Measurements from ENCODE around the gene MLYCD. TPM values are rescaled to one million over a fixed set of nuclear protein-coding genes. Genes with fewer than 3 reads are reported as not detected.

The MLYCD gene
- total RNA-seq, 1 experiment from 2014 or later = 1.2 TPM

GRCh38 chr16:83925095-83925905 is 26.4 kb downstream of the MLYCD start:
- DNase-seq (ENCODE audit: low read depth) = no peak

DNA sequence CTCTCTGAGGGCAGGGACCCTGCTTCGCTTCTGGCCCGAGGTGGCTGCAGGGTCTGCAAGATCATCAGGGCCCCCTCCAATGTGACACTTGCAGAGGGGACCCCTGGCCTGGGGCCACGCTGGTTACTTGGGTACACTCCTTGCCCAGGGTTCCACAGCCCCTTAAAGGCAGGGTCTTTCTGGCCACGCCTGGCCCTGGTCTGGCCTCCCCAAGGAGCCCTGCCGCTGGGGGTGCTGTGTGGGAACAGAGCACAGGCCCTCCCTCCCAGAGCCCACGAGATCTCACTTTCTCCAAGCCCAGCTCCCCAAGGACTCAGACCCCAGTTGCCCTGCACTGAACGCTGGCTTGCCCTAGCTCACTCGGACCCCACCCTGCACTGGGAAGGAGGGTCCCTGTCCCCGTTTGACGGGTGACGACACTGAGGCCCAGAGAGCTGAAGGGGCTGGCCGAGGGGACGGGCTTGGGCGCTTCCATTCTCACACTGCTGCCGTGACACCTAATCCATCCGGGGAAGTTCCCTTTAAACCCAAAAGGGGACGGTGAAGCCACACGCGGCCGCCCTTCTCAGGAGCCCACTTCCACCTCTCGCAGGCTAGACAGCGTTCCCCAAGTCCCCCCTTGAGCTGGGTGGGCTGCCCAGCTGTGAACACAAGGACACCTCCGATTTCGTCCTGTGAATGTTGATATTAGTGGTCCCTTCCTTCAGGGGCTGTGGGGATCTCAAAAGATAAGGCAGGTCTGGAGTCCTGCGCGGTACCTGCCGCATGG is 27.2 kb downstream of the MLYCD start:
- no peak for DNase-seq (ENCODE audit: low read depth)

DNA sequence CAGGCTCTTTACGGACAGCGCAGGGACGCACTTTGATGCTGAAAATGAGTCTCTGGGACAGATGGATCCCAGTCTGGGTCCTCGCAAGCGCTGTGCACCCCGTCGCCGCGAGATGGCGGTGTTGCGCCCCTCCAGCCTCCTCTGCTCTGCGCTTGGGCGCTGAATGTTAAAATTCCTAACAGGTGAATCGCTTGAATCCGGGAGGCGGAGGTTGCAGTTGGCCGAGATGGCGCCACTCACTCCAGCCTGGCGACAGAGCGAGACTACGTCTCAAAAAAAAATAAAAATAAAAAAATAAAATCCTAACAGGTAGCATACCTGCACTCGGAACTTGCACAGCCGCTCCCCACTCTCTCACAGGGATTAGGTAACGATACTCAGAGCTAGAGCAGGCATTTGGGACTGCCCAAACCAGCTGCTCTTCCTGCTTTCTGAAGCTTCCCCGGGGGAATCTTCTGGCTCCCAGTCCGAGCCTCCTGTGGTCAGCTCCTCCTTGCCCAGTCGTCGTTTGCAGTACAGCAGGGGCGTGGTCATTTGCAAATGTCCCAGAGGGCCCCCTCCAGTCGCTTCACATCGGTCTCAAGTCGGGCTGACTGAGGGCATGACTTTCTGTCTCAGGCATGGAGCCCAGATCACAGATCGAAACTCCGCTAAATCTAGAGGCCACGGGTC is 27.9 kb downstream of the MLYCD start:
- peak; percentile 83 for DNase-seq (ENCODE audit: low read depth)

GRCh38 chr16:83928341-83929055 is 29.6 kb downstream of the MLYCD start:
- peak; percentile 42 for DNase-seq (ENCODE audit: low read depth)

- no peak for DNase-seq (ENCODE audit: low read depth)
Observed at GRCh38 chr16:83929811-83930555, 31.1 kb downstream of the MLYCD start.

GRCh38 chr16:83930730-83931500 is 32.0 kb downstream of the MLYCD start:
- DNase-seq (ENCODE audit: low read depth) = no peak

GRCh38 chr16:83931556-83931955 is 32.6 kb downstream of the MLYCD start:
- no peak for DNase-seq (ENCODE audit: low read depth)

DNA sequence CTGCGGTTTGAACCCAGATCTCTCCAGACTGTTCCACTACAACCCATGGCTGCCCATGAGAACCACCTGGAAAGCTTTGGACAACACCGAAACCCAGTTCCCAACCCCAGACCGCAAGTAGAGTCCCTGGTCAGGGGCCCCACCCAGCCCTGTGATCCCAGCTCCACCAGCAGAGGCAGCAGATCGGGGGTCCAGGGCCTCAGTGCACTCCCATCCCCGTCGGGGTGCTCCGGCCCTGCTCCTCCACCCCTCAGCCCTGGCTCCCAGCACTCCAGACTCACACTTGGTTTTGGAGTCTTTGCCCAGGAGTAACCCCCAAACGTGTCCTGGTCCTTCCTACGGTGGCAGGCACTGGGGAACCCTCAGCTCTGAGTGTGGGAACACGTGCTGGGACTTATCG is 33.4 kb downstream of the MLYCD start:
- DNase-seq (ENCODE audit: low read depth) = no peak

GRCh38 chr16:83932955-83933673 is 34.2 kb downstream of the MLYCD start:
- DNase-seq (ENCODE audit: low read depth) = peak; percentile 57

DNA sequence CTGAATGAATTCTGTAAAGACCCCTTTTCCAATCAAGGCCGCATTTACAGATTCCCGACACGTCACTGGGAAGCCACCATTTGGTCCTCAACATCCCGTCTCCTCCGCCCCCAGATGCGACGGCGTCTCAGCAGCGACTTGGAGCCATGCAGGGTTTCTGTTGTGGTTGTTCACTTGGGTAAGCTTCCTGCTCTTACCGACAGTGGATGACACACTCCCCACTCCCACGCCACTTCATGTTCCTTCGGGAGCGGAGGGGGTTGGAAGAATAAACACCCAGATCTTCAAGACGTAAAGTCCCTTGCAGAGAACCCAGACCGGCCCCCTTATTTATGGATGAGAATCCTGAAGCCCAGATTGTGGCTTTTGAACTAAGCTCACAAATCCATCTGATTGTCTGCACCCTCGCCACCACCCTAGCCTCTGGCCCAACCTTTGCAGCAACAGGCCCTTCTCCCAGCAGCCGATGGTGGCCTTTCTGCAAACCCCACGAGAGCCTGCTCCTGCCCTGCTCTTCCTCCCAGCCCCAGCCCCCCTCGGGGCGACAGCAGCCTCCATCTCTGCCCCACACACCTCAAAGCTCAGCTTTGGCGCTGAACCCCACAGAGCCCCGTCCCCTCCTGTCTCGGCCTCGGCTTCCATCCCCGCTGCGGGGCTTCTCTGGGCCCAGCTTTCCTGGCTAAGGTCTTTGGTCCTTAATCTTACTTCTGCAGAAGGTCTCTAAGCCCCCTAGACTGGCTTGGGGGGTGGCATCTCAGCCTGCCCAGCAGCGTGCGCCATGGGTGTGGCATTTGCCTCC is 35.2 kb downstream of the MLYCD start:
- DNase-seq (ENCODE audit: low read depth) = no peak

DNA sequence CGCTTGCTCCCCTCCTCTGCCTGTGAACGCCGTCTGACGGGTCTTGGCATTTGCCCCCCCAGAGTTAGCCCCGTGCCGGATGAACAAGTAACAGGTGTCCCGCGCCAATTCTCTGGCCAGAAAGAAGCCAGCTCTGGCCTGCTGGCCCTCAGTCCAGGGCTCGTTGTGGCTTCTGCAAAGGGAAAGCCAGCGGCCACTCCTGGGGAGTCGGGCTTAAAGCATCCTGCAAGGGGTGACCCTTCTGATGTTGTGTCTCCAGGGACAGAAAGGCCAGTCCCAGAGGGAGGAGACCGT is 35.7 kb downstream of the MLYCD start:
- DNase-seq (ENCODE audit: low read depth) = no peak

DNA sequence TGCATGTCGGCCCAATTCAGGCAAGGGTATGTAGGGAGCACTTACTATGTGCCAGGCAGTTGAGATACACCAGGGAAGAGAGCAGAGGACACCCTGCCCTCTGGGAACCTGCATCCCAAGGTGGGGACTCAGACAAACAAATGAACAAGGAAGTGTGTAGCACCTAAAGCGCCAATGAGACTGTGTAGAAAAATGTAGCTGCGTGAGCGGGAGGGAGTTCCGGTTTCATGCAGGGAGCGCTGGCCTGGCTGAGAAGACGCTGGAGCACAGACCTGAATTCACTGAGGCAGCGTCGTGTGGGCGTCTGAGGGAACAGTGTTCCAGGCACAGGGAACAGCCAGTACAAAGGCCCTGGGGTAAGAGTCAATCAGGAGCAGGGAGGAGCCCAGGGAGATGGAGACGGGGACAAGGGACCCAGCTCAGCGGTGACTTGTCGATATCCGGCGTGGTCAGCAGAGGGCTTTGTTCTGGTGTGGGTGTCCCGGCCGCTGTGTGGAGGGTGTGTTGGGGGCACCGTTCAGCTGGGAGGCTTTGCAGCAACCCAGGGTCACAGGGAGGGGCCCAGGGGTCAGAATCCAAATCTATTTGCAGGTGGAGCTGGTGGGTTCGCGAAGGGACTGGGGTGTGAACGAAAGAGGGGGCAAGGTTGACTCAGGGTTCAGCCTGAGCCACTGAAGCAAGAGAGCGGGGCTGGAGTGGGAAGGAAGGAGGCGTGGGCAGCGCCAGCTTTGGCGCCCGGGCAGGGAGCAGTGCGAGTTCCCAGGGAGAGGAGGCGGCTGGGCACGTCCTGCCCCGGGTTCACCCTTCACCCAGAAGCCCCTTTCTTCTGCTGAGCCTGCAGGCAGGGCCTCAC is 36.3 kb downstream of the MLYCD start:
- DNase-seq (ENCODE audit: low read depth) = no peak

DNA sequence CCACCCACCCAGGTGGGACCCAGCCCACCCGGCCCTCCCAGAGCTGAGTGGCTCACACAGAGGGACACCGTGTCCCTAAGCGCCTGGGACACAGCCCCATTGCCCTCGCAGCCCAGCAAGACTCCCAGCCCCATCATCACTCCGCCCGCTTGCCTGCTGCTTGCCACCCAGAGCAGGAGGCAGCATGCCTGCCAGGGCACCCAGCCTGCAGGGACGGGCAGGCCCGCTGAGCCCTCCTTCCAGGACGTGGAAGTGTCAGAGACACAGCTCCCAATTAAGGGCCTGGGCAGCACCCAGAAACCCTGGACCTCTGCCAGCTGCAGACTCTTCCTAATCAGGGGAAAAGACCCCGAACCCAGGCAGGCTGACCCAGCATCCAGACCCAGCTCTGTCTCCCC is 36.9 kb downstream of the MLYCD start:
- DNase-seq (ENCODE audit: low read depth) = no peak

DNA sequence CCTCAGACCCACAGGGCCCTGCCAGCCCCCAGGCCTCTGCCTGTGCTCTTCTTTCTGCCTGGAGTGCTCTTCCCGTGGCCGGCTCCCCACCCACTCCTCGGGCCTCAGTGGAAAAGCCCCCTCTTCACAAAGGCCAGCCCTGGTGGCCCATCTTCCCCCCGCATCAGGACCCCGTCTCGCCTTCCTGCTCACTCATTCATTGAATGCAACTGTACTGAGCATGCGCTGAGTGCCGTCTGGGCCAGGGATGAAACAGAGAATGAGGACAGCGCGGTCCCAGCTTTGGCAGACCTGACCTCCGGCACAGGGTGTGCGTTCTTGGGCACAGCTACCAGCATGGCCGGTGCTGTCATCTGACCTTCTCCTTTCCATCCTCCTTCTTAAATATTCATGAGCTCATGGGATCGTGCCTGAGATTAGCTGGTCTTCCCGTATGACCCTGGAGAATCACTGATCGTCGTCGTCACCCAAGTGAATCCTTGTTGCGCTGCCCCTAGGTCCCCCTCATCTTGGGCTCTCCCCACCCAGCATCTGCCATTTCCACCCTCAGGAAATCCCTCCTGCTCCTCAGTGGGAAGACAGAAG is 37.8 kb downstream of the MLYCD start:
- no peak for DNase-seq (ENCODE audit: low read depth)

GRCh38 chr16:83937267-83937666 is 38.4 kb downstream of the MLYCD start:
- DNase-seq (ENCODE audit: low read depth) = no peak

DNA sequence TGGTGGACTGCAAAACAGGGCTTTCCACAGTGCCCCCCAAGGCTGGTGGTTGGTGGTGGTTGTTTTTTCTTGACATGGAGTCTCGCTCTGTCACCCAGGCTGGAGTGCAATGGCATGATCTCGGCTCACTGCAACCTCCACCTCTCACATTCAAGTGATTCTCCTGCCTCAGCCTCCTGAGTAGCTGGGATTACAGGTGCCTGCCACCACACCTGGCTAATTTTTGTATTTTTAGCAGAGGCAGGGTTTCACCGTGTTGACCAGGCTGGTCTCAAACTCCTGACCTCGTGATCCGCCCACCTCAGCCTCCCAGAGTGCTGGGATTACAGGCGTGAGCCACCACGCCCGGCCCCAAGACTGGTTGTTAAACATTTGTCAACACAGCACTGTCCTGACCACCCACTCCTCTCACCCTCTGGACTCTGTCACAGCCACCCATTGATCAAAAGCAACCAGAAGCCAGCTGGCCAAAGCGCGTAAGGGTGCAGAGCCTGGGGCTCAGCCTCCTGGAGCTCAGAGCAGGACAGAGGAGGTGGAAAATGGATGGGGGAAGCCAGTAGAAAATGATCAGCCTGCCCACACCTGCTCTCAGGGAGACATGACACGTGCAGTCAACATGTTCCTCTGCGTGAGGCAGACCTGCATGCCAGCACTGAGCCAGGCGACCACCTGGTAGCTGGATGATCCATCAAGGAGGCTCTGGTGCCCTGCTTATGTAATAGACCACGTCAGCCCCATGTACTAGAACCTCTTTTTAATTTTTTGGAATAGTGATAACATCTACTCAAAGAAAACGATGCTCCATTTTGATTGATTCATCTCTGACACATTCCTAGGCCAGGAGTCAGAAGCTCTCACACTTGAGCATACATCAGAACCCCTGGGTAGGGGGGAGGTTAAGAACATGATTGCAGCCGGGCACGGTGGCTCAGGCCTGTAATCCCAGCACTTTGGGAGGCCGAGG is 39.3 kb downstream of the MLYCD start:
- DNase-seq (ENCODE audit: low read depth) = no peak

Measured in HT1080 (cell line).